Parathyroid adenoma (tissue), 2 donors: ENCODE data around the gene RGL1.

Experiments used
- H2AFZ ChIP-seq: fragments of 300-600 bp; sonication (generic); one replicate; pipeline ENCODE4 v1.7.0; 2017; ENCODE audit warnings: antibody characterized with exemption, mild to moderate bottlenecking
- H3K27ac ChIP-seq: fragments of 300-600 bp; sonication (generic); one replicate; pipeline ENCODE4 v1.7.0; 2017
- H3K27me3 ChIP-seq: fragments of 300-600 bp; sonication (generic); one replicate; pipeline ENCODE4 v1.7.0; 2017; ENCODE audit warnings: low read length; ENCODE audit not compliant: control insufficient read depth, insufficient read depth
- H3K36me3 ChIP-seq: fragments of 300-600 bp; sonication (generic); one replicate; pipeline ENCODE4 v1.7.0; 2017; ENCODE audit warnings: low read length; ENCODE audit not compliant: control insufficient read depth, insufficient read depth
- H3K4me1 ChIP-seq: fragments of 300-600 bp; sonication (generic); one replicate; pipeline ENCODE4 v1.7.0; 2017; ENCODE audit warnings: control low read depth
- H3K4me2 ChIP-seq: fragments of 300-600 bp; sonication (generic); one replicate; pipeline ENCODE4 v1.7.0; 2017; ENCODE audit warnings: low read length
- H3K4me3 ChIP-seq: fragments of 300-600 bp; sonication (generic); one replicate; pipeline ENCODE4 v1.7.0; 2017; ENCODE audit warnings: low read depth, low read length
- H3K79me2 ChIP-seq: fragments of 300-600 bp; sonication (generic); one replicate; pipeline ENCODE4 v1.7.0; 2017; ENCODE audit warnings: control low read depth
- H3K9ac ChIP-seq: fragments of 300-600 bp; sonication (generic); one replicate; pipeline ENCODE4 v1.7.0; 2017; ENCODE audit warnings: mild to moderate bottlenecking
- H3K9me3 ChIP-seq: fragments of 300-600 bp; sonication (generic); one replicate; pipeline ENCODE4 v1.7.0; 2017; ENCODE audit warnings: low read length; ENCODE audit not compliant: control insufficient read depth
- TF ChIP-seq, protein P1 (sequence below): fragments of 300-600 bp; sonication (generic); IDR thresholded peaks from one replicate; pipeline ENCODE4 v1.7.0; 2017; ENCODE audit warnings: antibody characterized with exemption, mild to moderate bottlenecking
- donor health status: primary hyperparathyroidism.

The RGL1 gene

GRCh38 chr1:183962903-183963302, 158.0 kb downstream of the RGL1 start:
- H3K27ac ChIP-seq = no peak overlapping the region
- H3K79me2 ChIP-seq = no peaks in the 10 kb centered on the region
- H3K4me3 ChIP-seq = no peak overlapping the region
- no peak overlapping the region for H2AFZ ChIP-seq
- H3K4me1 ChIP-seq = no peaks in the 10 kb centered on the region
- no peak overlapping the region for H3K9ac ChIP-seq
- TF ChIP-seq, protein P1, sequence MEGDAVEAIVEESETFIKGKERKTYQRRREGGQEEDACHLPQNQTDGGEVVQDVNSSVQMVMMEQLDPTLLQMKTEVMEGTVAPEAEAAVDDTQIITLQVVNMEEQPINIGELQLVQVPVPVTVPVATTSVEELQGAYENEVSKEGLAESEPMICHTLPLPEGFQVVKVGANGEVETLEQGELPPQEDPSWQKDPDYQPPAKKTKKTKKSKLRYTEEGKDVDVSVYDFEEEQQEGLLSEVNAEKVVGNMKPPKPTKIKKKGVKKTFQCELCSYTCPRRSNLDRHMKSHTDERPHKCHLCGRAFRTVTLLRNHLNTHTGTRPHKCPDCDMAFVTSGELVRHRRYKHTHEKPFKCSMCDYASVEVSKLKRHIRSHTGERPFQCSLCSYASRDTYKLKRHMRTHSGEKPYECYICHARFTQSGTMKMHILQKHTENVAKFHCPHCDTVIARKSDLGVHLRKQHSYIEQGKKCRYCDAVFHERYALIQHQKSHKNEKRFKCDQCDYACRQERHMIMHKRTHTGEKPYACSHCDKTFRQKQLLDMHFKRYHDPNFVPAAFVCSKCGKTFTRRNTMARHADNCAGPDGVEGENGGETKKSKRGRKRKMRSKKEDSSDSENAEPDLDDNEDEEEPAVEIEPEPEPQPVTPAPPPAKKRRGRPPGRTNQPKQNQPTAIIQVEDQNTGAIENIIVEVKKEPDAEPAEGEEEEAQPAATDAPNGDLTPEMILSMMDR = no peak
- no peaks in the 10 kb centered on the region for H3K27me3 ChIP-seq
- no peaks in the 10 kb centered on the region for H3K36me3 ChIP-seq
- H3K4me2 ChIP-seq = no peak overlapping the region
- H3K9me3 ChIP-seq = no peaks in the 10 kb centered on the region

DNA sequence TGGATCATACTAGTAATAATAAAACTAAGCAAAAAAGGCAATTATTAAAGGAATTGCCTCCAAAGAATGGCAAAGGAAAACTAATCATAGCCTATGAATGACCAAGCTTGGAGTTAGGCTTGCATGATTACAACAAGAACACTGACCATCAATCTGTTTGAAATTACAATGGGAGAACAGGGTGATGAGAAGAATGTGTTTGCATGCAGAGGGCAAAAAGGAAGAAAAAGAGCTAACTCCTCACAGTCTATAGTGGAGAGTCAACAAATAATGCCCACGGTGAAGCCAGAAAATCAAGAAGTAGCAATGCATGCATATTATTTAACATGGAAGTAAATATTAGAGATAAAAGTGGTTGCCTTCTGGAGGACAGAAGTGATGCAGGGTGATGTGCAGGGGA, 160.8 kb downstream of the RGL1 start:
- no peak overlapping the region for H3K4me2 ChIP-seq
- no peaks in the 10 kb centered on the region for H3K4me1 ChIP-seq
- H3K9me3 ChIP-seq = no peaks in the 10 kb centered on the region
- H3K27me3 ChIP-seq = no peaks in the 10 kb centered on the region
- H3K4me3 ChIP-seq = no peak overlapping the region
- H3K9ac ChIP-seq = no peak overlapping the region
- H3K79me2 ChIP-seq = no peaks in the 10 kb centered on the region
- TF ChIP-seq, protein P1 = no peak
- no peak overlapping the region for H3K27ac ChIP-seq
- no peak overlapping the region for H2AFZ ChIP-seq
- H3K36me3 ChIP-seq = no peaks in the 10 kb centered on the region

GRCh38 chr1:183966487-183966886, 161.6 kb downstream of the RGL1 start:
- H3K9ac ChIP-seq = no peak overlapping the region
- no peaks in the 10 kb centered on the region for H3K36me3 ChIP-seq
- H3K27me3 ChIP-seq = no peaks in the 10 kb centered on the region
- no peaks in the 10 kb centered on the region for H3K79me2 ChIP-seq
- H3K4me2 ChIP-seq = no peak overlapping the region
- no peak overlapping the region for H3K27ac ChIP-seq
- H2AFZ ChIP-seq = no peak overlapping the region
- no peaks in the 10 kb centered on the region for H3K4me1 ChIP-seq
- H3K4me3 ChIP-seq = no peak overlapping the region
- H3K9me3 ChIP-seq = no peaks in the 10 kb centered on the region
- TF ChIP-seq, protein P1 = no peak

DNA sequence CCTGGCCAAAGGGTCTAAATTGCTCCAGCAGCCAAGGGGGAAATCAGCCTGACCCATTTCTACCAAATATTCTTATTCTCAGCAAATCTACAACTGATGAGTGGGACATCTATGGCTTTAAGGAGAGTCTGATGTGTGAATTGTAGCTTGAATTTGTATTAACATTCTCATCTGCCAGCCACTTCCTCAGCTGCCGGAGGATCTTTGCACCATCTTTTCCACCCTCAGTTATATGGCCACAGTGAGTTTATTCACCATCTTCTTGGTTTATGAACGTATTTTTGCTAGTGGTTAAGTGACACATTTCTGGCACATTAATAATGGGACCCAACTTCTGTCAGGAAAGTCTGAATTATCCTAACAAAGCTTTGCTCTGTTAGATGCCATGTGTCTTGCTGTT, 163.0 kb downstream of the RGL1 start:
- H3K27ac ChIP-seq = no peak overlapping the region
- no peak overlapping the region for H3K4me2 ChIP-seq
- no peaks in the 10 kb centered on the region for H3K79me2 ChIP-seq
- no peak overlapping the region for H2AFZ ChIP-seq
- no peak overlapping the region for H3K9ac ChIP-seq
- H3K27me3 ChIP-seq = no peaks in the 10 kb centered on the region
- H3K4me1 ChIP-seq = no peaks in the 10 kb centered on the region
- no peak overlapping the region for H3K4me3 ChIP-seq
- TF ChIP-seq, protein P1 = no peak
- no peaks in the 10 kb centered on the region for H3K9me3 ChIP-seq
- H3K36me3 ChIP-seq = no peaks in the 10 kb centered on the region

GRCh38 chr1:183968386-183968785, 163.5 kb downstream of the RGL1 start:
- Histone ChIP-seq H3K27me3 (no peaks in the 10 kb centered on the region), H3K4me2 (no peak overlapping the region), H3K9me3 (no peaks in the 10 kb centered on the region), H3K4me1 (no peaks in the 10 kb centered on the region), H3K79me2 (no peaks in the 10 kb centered on the region), H3K27ac (no peak overlapping the region), H3K9ac (no peak overlapping the region), H2AFZ (no peak overlapping the region), H3K4me3 (no peak overlapping the region), H3K36me3 (no peaks in the 10 kb centered on the region)
- TF ChIP-seq, protein P1 = no peak
